ENCODE results near the gene COMTD1. TPM values are rescaled to one million over a fixed set of nuclear protein-coding genes. Genes with fewer than 3 reads are reported as not detected.

The COMTD1 gene
- polyA plus RNA-seq, 3 donors = 15.6 to 16.5 (median 16.1) TPM

GRCh38 chr10:75272896-75273295 is 37.1 kb upstream of the COMTD1 start:
- peaks cover 0 to 3% (median 2%) of the 10 kb centered on the region in 7 donors for H3K9me3 Mint-ChIP-seq
- Histone ChIP-seq H3K9ac (ENCODE audit: insufficient read depth, low read length, poor library complexity, severe bottlenecking) (no peak overlapping the region), H2AFZ (ENCODE audit: insufficient read depth, low read depth, low read length, poor library complexity, severe bottlenecking) (no peak overlapping the region), H3K9me3 (replicated peaks in 1 of 2; ENCODE audit: control insufficient read depth in 1 of 2, insufficient read depth in 1 of 2, low read length in 2 of 2) (no peaks in the 10 kb centered on the region), H3K27me3 (ENCODE audit: control insufficient read depth in 2 of 2, insufficient read depth in 2 of 2, low read length in 2 of 2) (no peaks in the 10 kb centered on the region), H3K4me2 (replicated peaks; ENCODE audit: extremely low read depth, low read length, poor library complexity, severe bottlenecking) (no peak overlapping the region), H3K36me3 (replicated peaks in 1 of 2; ENCODE audit: control insufficient read depth in 1 of 2, insufficient read depth in 2 of 2, low read length in 2 of 2) (no peaks in the 10 kb centered on the region), H3K4me1 (ENCODE audit: control insufficient read depth in 1 of 2, insufficient read depth in 2 of 2, low read length in 2 of 2) (peaks cover 9 to 10% of the 10 kb centered on the region in 2 donors), H3K79me2 (ENCODE audit: insufficient read depth, low read length) (no peaks in the 10 kb centered on the region), H3K27ac (ENCODE audit: low read depth in 1 of 2, low read length in 2 of 2) (no peak overlapping the region), H4K20me1 (ENCODE audit: insufficient read depth, low read length) (no peaks in the 10 kb centered on the region), H3K4me3 (replicated peaks in 1 of 3; ENCODE audit: low read depth in 2 of 3, low read length in 3 of 3) (no peak overlapping the region)
- 100% methylated on average over 2 of the region's 7 CpGs for WGBS (ENCODE audit: insufficient coverage)
- peaks cover 15% of the 10 kb centered on the region for H3K4me1 Mint-ChIP-seq
- H3K4me3 Mint-ChIP-seq = no peak overlapping the region
- H3K27ac Mint-ChIP-seq = no peak overlapping the region
- intact Hi-C loops (cut with micrococcal nuclease) = no loop called here
- H3K36me3 Mint-ChIP-seq = no peaks in the 10 kb centered on the region
- no peak for DNase-seq
- TF ChIP-seq CTCF (IDR thresholded peaks at IDR 0.05) = no peak
- H3K27me3 Mint-ChIP-seq (ENCODE audit: low read depth in 3 of 3) = peaks cover 0 to 11% (median 7%) of the 10 kb centered on the region in 3 donors

- H3K9ac ChIP-seq (ENCODE audit: insufficient read depth, low read length, poor library complexity, severe bottlenecking) = no peak overlapping the region
- no peaks in the 10 kb centered on the region for H3K9me3 ChIP-seq (replicated peaks in 1 of 2; ENCODE audit: control insufficient read depth in 1 of 2, insufficient read depth in 1 of 2, low read length in 2 of 2)
- no peak overlapping the region for H3K27ac ChIP-seq (ENCODE audit: low read depth in 1 of 2, low read length in 2 of 2)
- H3K4me1 ChIP-seq (ENCODE audit: control insufficient read depth in 1 of 2, insufficient read depth in 2 of 2, low read length in 2 of 2) = peaks cover 9 to 10% of the 10 kb centered on the region in 2 donors
- no peaks in the 10 kb centered on the region for H3K79me2 ChIP-seq (ENCODE audit: insufficient read depth, low read length)
- no peak for TF ChIP-seq CTCF (IDR thresholded peaks at IDR 0.05)
- peaks cover 0 to 11% (median 7%) of the 10 kb centered on the region in 3 donors for H3K27me3 Mint-ChIP-seq (ENCODE audit: low read depth in 3 of 3)
- no peaks in the 10 kb centered on the region for H3K36me3 ChIP-seq (replicated peaks in 1 of 2; ENCODE audit: control insufficient read depth in 1 of 2, insufficient read depth in 2 of 2, low read length in 2 of 2)
- peaks cover 15% of the 10 kb centered on the region for H3K4me1 Mint-ChIP-seq
- intact Hi-C loops (cut with micrococcal nuclease) = no loop called here
- no peaks in the 10 kb centered on the region for H4K20me1 ChIP-seq (ENCODE audit: insufficient read depth, low read length)
- 97% methylated on average over 5 of the region's 5 CpGs for WGBS (ENCODE audit: insufficient coverage)
- H3K4me3 ChIP-seq (replicated peaks in 1 of 3; ENCODE audit: low read depth in 2 of 3, low read length in 3 of 3) = no peak overlapping the region
- peaks cover 0 to 3% (median 2%) of the 10 kb centered on the region in 7 donors for H3K9me3 Mint-ChIP-seq
- no peak for DNase-seq
- H3K4me2 ChIP-seq (replicated peaks; ENCODE audit: extremely low read depth, low read length, poor library complexity, severe bottlenecking) = no peak overlapping the region
- no peak overlapping the region for H3K27ac Mint-ChIP-seq
- H3K27me3 ChIP-seq (ENCODE audit: control insufficient read depth in 2 of 2, insufficient read depth in 2 of 2, low read length in 2 of 2) = no peaks in the 10 kb centered on the region
- no peak overlapping the region for H2AFZ ChIP-seq (ENCODE audit: insufficient read depth, low read depth, low read length, poor library complexity, severe bottlenecking)
- H3K36me3 Mint-ChIP-seq = no peaks in the 10 kb centered on the region
- H3K4me3 Mint-ChIP-seq = no peak overlapping the region
These were observed 36.3 kb upstream of the COMTD1 start for GRCh38 chr10:75272094-75272493.

All from CD14-positive monocyte (primary cell).